HepG2 (cell line): Measurements from ENCODE around the gene IMPDH1. TPM values are rescaled to one million over a fixed set of nuclear protein-coding genes. Genes with fewer than 3 reads are reported as not detected.

Experiments
- BHLHE40 ChIP-seq: IDR thresholded peaks from 2 replicates; pipeline ENCODE4 v1.6.1; 2011; ENCODE audit warnings: low read length, improper control_type of control experiment
- EHMT2 ChIP-seq: fragments of 200-600 bp; sonication (generic); IDR thresholded peaks from 2 replicates; pipeline ENCODE4 v1.7.0; 2017; ENCODE audit warnings: antibody characterized with exemption, low read depth, low read length, borderline replicate concordance
- KDM1A ChIP-seq: IDR thresholded peaks from 2 replicates; pipeline ENCODE4 v1.6.1; 2016; ENCODE audit warnings: missing compliant biosample characterization
- KLF16 ChIP-seq, 2 experiments: sonication (generic) in 1 of 2; formaldehyde crosslinking in 1 of 2; IDR thresholded peaks; 2 replicates each; pipeline versions ENCODE4 v1.6.1 to v1.8.0; 2016 to 2023; ENCODE audit warnings: missing genetic modification reagents in 2 of 2, missing compliant biosample characterization in 1 of 2
- LCORL ChIP-seq, 2 experiments: fragments of 450-650 bp in 1 of 2; sonication (generic) in 1 of 2; formaldehyde crosslinking in 1 of 2; IDR thresholded peaks; 2 replicates each; pipeline versions ENCODE4 v1.5.0 to v1.6.1; 2017 to 2020; ENCODE audit warnings: antibody characterized with exemption in 1 of 2, missing genetic modification reagents in 1 of 2
- MLLT10 ChIP-seq: sonication (generic); formaldehyde crosslinking; IDR thresholded peaks from 2 replicates; pipeline ENCODE4 v1.4.0; 2020; ENCODE audit warnings: missing genetic modification reagents
- MTA1 ChIP-seq: sonication (generic); formaldehyde crosslinking; IDR thresholded peaks from 2 replicates; pipeline ENCODE4 v1.4.0; 2020; ENCODE audit warnings: missing genetic modification reagents, mild to moderate bottlenecking, borderline replicate concordance
- NFRKB ChIP-seq: fragments of 450-650 bp; IDR thresholded peaks from 2 replicates; pipeline ENCODE4 v1.6.1; 2017
- PCBP1 ChIP-seq: fragments of 200-400 bp; formaldehyde crosslinking; IDR thresholded peaks from 2 replicates; pipeline ENCODE4 v1.6.1; 2017; ENCODE audit warnings: mild to moderate bottlenecking, low read depth, low read length, borderline replicate concordance
- RORA ChIP-seq: sonication (generic); formaldehyde crosslinking; IDR thresholded peaks from 2 replicates; pipeline ENCODE4 v1.5.0; 2020; ENCODE audit warnings: mild to moderate bottlenecking, missing genetic modification reagents, moderate library complexity
- SIN3B ChIP-seq: fragments of 150-350 bp; IDR thresholded peaks from 2 replicates; pipeline ENCODE4 v1.6.1; 2014; ENCODE audit warnings: low read length
- SMARCE1 ChIP-seq: fragments of 450-650 bp; IDR thresholded peaks from 2 replicates; pipeline ENCODE4 v1.6.1; 2017; ENCODE audit warnings: borderline replicate concordance
- ZNF816 ChIP-seq: sonication (generic); formaldehyde crosslinking; IDR thresholded peaks from 2 replicates; pipeline ENCODE4 v1.8.0; 2022; ENCODE audit warnings: missing genetic modification reagents, mild to moderate bottlenecking, borderline replicate concordance
- polyA plus RNA-seq, 8 experiments: library from polyadenylated mRNA; depleted of rRNA in 3 of 8; stranded (reverse) in 7 of 8; unstranded in 1 of 8; fragments of >200 nt; fragmentation: Illumina TruSeq in 4 of 8; extraction: Trizol in 4 of 8; gene quantifications; 2 replicates each; pipeline versions ENCODE4 v1.2.1 to v1.2.3, GENCODE V29; 2011 to 2016; ENCODE audit warnings: low read depth in 4 of 8, missing spikeins in 1 of 8, mixed read lengths in 1 of 8; ENCODE audit not compliant: insufficient read depth in 1 of 8
- total RNA-seq, 5 experiments: library from RNA; depleted of rRNA; stranded (reverse); fragments of >200 nt; fragmentation: Illumina TruSeq; extraction: Trizol; gene quantifications; 2 replicates each; pipeline ENCODE4 v1.2.3, GENCODE V29; 2016; ENCODE audit warnings: low read depth in 1 of 5
- TF ChIP-seq, protein P1 (sequence below): sonication (generic); formaldehyde crosslinking; IDR thresholded peaks from 2 replicates; pipeline ENCODE4 v1.9.0; 2021; ENCODE audit warnings: mild to moderate bottlenecking, missing genetic modification reagents
- TF ChIP-seq, protein P2 (sequence below), 2 experiments: fragments of 450-650 bp in 1 of 2; sonication (generic) in 1 of 2; formaldehyde crosslinking; IDR thresholded peaks; 2 replicates each; pipeline versions ENCODE4 v1.5.0 to v1.8.0; 2020 to 2022; ENCODE audit warnings: mild to moderate bottlenecking in 1 of 2, missing genetic modification reagents in 1 of 2
- TF ChIP-seq, protein P3 (sequence below), 2 experiments: sonication (generic) in 1 of 2; formaldehyde crosslinking in 1 of 2; IDR thresholded peaks; 2 replicates each; pipeline versions ENCODE4 v1.6.1 to v1.9.0; 2014 to 2022; ENCODE audit warnings: antibody characterized with exemption in 1 of 2, borderline replicate concordance in 1 of 2, inconsistent platforms in 1 of 2, low read depth in 1 of 2, missing genetic modification reagents in 1 of 2

Gene IMPDH1
- total and polyA plus RNA-seq, 2 of the 13 experiments (the other 11 are each of a cell fraction or from before 2014, with no cell fraction given), result 22.8 to 34.0 TPM

DNA sequence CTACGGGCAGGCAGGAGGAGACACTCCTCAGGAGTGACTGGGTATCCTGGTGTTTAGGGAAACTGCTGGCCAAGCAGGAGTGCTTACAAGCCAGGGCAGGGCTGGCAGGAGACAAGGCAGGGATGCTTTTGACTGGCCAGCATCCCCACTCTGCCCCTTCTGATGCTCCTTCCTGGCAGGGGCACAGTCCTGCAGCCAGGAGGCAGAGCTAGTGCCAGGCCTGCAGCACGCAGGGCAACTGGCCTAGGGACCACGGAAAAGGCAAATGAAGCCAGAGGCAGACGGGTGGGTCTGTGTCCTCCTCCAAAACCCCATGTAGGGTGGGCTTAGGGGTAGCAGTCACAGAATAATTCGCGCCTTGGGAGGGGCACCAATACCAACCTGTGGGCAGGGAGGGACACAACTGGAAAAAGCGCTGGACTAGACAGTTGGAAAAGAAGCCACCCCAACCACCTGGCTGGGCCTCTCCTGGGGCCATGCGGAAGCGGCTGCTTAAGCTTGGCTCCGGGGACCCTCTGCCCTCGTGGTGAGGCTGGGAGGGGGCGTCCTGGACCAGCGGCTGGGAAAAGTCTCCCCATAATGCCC lies 4.8 kb downstream of the IMPDH1 start (continued):
- TF ChIP-seq, protein P1, sequence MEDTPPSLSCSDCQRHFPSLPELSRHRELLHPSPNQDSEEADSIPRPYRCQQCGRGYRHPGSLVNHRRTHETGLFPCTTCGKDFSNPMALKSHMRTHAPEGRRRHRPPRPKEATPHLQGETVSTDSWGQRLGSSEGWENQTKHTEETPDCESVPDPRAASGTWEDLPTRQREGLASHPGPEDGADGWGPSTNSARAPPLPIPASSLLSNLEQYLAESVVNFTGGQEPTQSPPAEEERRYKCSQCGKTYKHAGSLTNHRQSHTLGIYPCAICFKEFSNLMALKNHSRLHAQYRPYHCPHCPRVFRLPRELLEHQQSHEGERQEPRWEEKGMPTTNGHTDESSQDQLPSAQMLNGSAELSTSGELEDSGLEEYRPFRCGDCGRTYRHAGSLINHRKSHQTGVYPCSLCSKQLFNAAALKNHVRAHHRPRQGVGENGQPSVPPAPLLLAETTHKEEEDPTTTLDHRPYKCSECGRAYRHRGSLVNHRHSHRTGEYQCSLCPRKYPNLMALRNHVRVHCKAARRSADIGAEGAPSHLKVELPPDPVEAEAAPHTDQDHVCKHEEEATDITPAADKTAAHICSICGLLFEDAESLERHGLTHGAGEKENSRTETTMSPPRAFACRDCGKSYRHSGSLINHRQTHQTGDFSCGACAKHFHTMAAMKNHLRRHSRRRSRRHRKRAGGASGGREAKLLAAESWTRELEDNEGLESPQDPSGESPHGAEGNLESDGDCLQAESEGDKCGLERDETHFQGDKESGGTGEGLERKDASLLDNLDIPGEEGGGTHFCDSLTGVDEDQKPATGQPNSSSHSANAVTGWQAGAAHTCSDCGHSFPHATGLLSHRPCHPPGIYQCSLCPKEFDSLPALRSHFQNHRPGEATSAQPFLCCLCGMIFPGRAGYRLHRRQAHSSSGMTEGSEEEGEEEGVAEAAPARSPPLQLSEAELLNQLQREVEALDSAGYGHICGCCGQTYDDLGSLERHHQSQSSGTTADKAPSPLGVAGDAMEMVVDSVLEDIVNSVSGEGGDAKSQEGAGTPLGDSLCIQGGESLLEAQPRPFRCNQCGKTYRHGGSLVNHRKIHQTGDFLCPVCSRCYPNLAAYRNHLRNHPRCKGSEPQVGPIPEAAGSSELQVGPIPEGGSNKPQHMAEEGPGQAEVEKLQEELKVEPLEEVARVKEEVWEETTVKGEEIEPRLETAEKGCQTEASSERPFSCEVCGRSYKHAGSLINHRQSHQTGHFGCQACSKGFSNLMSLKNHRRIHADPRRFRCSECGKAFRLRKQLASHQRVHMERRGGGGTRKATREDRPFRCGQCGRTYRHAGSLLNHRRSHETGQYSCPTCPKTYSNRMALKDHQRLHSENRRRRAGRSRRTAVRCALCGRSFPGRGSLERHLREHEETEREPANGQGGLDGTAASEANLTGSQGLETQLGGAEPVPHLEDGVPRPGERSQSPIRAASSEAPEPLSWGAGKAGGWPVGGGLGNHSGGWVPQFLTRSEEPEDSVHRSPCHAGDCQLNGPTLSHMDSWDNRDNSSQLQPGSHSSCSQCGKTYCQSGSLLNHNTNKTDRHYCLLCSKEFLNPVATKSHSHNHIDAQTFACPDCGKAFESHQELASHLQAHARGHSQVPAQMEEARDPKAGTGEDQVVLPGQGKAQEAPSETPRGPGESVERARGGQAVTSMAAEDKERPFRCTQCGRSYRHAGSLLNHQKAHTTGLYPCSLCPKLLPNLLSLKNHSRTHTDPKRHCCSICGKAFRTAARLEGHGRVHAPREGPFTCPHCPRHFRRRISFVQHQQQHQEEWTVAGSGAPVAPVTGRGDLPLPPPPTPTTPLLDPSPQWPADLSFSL, result no peak
- TF ChIP-seq ZNF816 (CRISPR knock-in tag), result no peak
- TF ChIP-seq, protein P2, sequence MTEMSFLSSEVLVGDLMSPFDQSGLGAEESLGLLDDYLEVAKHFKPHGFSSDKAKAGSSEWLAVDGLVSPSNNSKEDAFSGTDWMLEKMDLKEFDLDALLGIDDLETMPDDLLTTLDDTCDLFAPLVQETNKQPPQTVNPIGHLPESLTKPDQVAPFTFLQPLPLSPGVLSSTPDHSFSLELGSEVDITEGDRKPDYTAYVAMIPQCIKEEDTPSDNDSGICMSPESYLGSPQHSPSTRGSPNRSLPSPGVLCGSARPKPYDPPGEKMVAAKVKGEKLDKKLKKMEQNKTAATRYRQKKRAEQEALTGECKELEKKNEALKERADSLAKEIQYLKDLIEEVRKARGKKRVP (CRISPR knock-in tag; IDR thresholded peaks at IDR 0.05), result no peak
- TF ChIP-seq SIN3B, result no peak
- no peak for TF ChIP-seq RORA (CRISPR knock-in tag)
- TF ChIP-seq MTA1, result no peak
- TF ChIP-seq, protein P3, sequence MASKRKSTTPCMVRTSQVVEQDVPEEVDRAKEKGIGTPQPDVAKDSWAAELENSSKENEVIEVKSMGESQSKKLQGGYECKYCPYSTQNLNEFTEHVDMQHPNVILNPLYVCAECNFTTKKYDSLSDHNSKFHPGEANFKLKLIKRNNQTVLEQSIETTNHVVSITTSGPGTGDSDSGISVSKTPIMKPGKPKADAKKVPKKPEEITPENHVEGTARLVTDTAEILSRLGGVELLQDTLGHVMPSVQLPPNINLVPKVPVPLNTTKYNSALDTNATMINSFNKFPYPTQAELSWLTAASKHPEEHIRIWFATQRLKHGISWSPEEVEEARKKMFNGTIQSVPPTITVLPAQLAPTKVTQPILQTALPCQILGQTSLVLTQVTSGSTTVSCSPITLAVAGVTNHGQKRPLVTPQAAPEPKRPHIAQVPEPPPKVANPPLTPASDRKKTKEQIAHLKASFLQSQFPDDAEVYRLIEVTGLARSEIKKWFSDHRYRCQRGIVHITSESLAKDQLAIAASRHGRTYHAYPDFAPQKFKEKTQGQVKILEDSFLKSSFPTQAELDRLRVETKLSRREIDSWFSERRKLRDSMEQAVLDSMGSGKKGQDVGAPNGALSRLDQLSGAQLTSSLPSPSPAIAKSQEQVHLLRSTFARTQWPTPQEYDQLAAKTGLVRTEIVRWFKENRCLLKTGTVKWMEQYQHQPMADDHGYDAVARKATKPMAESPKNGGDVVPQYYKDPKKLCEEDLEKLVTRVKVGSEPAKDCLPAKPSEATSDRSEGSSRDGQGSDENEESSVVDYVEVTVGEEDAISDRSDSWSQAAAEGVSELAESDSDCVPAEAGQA (IDR thresholded peaks at IDR 0.05; ENCODE audit: low read depth), result no peak
- TF ChIP-seq, protein P3 (CRISPR knock-in tag; IDR thresholded peaks at IDR 0.05; ENCODE audit: borderline replicate concordance), result no peak
- TF ChIP-seq NFRKB, result no peak
- TF ChIP-seq PCBP1, result no peak
- no peak for TF ChIP-seq MLLT10 (CRISPR knock-in tag)
- no peak for TF ChIP-seq BHLHE40
- TF ChIP-seq EHMT2, result no peak
- no peak for TF ChIP-seq LCORL (IDR thresholded peaks at IDR 0.05)
- TF ChIP-seq LCORL (CRISPR knock-in tag; IDR thresholded peaks at IDR 0.05), result 0 out of 2 replicates have a peak, but pooled peaks have one; percentile 40
- TF ChIP-seq KDM1A (CRISPR knock-in tag), result no peak
- no peak for TF ChIP-seq SMARCE1
- no peak for TF ChIP-seq KLF16 (CRISPR knock-in tag; IDR thresholded peaks at IDR 0.05)
